HG03520 (cell line): ENCODE results near the gene IGF2BP2.
"Not testable (repeated sequence)": the region's sequence is repeated elsewhere in the genome, so short reads cannot be mapped to it uniquely, and the experiment has no call there.

Experiments
- ATAC-seq: cut with Tn5 transposase; IDR thresholded peaks from one replicate; pipeline ENCODE4 v1.9.1; 2021; ENCODE audit warnings: mild to moderate bottlenecking, moderate library complexity; ENCODE audit not compliant: unreplicated experiment

IGF2BP2 gene

DNA sequence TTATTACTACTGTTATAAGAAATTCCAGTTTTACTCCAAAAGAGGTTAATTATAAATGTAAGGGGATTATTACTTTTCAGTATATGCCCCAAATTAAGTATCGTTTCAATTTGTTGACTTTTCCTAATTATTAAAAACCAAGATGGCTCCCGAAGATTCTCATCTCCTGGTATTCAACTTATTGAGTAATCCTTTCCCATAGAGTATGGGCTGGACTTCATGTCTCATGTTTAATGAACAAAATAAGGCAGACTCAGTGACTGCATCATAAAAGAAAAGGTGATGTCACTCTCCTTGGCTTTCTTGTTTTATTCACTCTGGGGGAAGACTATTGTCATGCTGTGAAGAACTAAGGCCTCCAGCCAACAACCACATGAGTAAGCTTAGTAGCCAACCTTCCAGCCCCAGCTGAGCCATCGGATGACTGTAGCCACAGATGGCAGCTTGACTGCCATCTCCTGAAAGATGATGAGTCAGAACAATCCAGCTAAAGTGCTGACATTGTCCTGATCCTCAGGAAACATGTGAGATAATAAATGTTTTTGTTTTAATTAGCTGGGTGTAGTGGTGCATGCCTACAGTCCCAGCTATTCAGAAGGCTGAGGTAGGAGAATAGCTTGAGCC, 17.3 kb downstream of the IGF2BP2 start:
- ATAC-seq = no peak

- not testable (repeated sequence) for ATAC-seq
Observed at GRCh38 chr3:185798831-185799110, 26.1 kb downstream of the IGF2BP2 start.

GRCh38 chr3:185797993-185798830, 26.6 kb downstream of the IGF2BP2 start:
- ATAC-seq = no peak

DNA sequence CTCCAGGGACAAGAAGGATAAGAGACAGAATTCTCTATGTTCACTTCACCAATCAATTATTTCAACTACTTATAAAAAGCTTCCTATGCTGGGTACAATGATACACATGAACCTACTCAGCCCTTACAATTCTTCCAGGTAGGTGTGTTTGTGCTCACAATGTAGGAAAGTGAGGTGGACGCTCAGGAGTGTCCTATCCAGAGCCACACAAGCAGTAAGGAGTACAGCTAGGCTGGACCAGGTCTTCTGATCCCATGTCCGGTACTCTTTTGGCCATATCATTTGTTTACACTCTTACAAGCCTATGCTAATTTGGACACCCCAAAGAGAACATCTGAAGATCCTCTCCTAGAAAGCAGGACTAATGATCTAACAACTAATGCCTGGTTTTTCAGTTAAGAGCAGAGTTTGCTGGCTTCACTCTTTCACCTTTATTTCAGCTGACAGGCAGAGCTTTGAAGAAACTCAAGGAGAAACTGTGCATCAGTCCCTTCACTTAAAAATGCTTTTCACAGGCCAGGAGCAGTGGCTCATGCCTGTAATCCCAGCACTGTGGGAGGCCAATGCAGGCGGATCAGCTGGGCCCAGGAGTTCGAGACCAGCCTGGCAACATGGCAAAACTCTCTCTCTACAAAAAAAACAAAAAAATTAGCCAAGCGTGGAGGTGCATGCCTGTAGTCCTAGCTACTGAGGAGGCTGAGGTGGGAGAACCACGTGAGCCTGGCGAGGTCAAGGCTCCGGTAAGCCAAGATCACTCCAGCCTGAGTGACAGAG, 27.5 kb downstream of the IGF2BP2 start:
- ATAC-seq = no peak

GRCh38 chr3:185796431-185797107, 28.3 kb downstream of the IGF2BP2 start:
- ATAC-seq = no peak

DNA sequence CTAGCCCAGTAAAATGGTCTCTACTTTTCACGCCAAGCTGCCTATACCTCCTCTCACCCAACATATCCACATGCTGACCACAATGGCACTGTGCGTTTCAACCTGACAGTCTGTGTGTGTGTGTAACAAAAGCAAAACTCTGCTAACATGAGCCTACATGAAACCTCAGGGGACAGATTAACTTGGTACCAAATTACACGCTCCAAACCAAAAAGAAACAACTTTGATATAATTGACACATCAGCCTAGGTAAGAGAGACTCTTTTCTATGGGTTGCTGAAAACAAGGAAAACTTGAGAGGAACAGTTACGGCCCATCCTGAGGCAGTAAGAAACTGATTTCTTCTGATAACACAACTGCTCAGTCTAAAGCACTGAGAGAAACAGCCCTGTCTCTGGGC, 31.5 kb downstream of the IGF2BP2 start:
- ATAC-seq = no peak

- ATAC-seq = no peak
Observed at GRCh38 chr3:185792955-185793354, 31.9 kb downstream of the IGF2BP2 start.

- no peak for ATAC-seq
Observed at GRCh38 chr3:185789891-185790830, 34.7 kb downstream of the IGF2BP2 start.

- no peak for ATAC-seq
Observed at GRCh38 chr3:185789134-185789533, 35.7 kb downstream of the IGF2BP2 start.

- no peak for ATAC-seq
Observed at GRCh38 chr3:185788292-185788691, 36.5 kb downstream of the IGF2BP2 start.

GRCh38 chr3:185786956-185787877, 37.6 kb downstream of the IGF2BP2 start:
- ATAC-seq = no peak

GRCh38 chr3:185786258-185786657, 38.6 kb downstream of the IGF2BP2 start:
- ATAC-seq = not testable (repeated sequence)

GRCh38 chr3:185784317-185784716, 40.5 kb downstream of the IGF2BP2 start:
- no peak for ATAC-seq

- ATAC-seq = no peak
Observed at GRCh38 chr3:185781759-185782158, 43.1 kb downstream of the IGF2BP2 start.

- ATAC-seq = no peak
Observed at GRCh38 chr3:185779461-185779860, 45.4 kb downstream of the IGF2BP2 start.

GRCh38 chr3:185778821-185779220, 46.0 kb downstream of the IGF2BP2 start:
- ATAC-seq = no peak

- no peak for ATAC-seq
Observed at GRCh38 chr3:185778094-185778493, 46.7 kb downstream of the IGF2BP2 start.

DNA sequence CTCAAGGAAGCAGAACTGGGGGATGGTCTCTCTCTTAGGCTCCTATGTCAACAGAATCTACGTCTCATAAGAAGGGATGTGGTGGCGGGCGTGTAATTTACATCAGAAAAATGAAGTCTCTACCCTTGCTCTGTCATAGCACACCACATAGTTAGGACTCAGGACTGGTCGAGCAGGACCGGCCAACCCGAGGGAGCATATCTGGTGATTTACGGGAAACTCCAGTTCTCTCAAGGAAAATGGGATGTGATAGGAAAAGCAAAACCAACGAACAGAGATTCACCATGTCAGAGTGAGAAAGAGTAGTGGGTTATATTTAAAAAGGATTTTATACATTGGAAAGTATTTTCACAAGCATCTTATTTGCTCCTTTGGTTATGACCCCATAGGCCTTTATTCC, 54.7 kb downstream of the IGF2BP2 start:
- no peak for ATAC-seq

DNA sequence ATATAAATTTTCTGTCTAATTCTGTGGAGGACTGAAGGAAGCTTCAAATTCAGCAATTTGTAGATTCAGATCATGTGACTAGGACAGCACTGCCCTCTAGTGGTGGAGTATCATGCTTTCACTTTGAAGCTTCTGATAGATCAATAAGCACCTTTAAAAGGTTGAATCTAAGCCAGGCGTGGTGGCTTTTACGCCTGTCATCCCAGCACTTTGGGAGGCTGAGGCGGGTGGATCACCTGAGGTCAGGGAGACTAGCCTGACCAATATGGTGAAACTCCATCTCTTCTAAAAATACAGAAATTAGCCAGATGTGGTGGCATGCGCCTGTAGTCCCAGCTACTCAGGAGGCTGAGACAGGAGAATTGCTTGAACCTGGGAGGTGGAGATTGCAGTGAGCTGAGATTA, 56.3 kb downstream of the IGF2BP2 start:
- not testable (repeated sequence) for ATAC-seq
